ENCODE measurements around the gene KRT71.

GRCh38 chr12:52519387-52519703 lies 33.6 kb downstream of the KRT71 start:
- no peak for TF ChIP-seq EZH2phosphoT487 (IDR thresholded peaks at IDR 0.05; ENCODE audit: borderline replicate concordance, low read depth, low read length)
- no peak for TF ChIP-seq CTCF (conservative IDR thresholded peaks at IDR 0.05; ENCODE audit: low read length)
